Stimulated activated naive CD8-positive, alpha-beta T cell treated with anti-CD3 and anti-CD28 coated beads, Interleukin-15, Interleukin-2, amounts not matched to agents 100 U/mL and 50 U/mL, for 24 hours (primary cell): ENCODE data around the gene ZNF584.
A peak's percentile ranks its signal among the peaks of the same experiment; 100 is the strongest.
"Not testable (repeated sequence)": the region's sequence is repeated elsewhere in the genome, so short reads cannot be mapped to it uniquely, and the experiment has no call there.

Source experiments
- ATAC-seq: fragments of 150-1000 bp; cut with Tn5 transposase; one replicate; pipeline ENCODE4 v1.10.0; 2021
- DNase-seq: peaks from one replicate; pipeline ENCODE4 v3.0.0; 2021

The ZNF584 gene

GRCh38 chr19:58403920-58404478, 4.5 kb upstream of the ZNF584 start:
- not testable (repeated sequence) for DNase-seq, ATAC-seq

GRCh38 chr19:58406818-58407657, 1.4 kb upstream of the ZNF584 start:
- no peak for DNase-seq
- ATAC-seq: no peak

GRCh38 chr19:58407658-58408151, 744 bp upstream of the ZNF584 start:
- ATAC-seq (peak; percentile 15), DNase-seq (peak; percentile 26)

- peak; percentile 53 for DNase-seq
- peak; percentile 28 for ATAC-seq
Observed at GRCh38 chr19:58409010-58409790, 751 bp downstream of the ZNF584 start.

- ATAC-seq (no peak), DNase-seq (no peak)
Observed at GRCh38 chr19:58416604-58417003, 8.2 kb downstream of the ZNF584 start.

- ATAC-seq: no peak
- DNase-seq: no peak
Observed at GRCh38 chr19:58417071-58417470, 8.6 kb downstream of the ZNF584 start.

GRCh38 chr19:58428617-58429016, 20.2 kb downstream of the ZNF584 start:
- no peak for ATAC-seq
- no peak for DNase-seq

GRCh38 chr19:58429745-58430144, 21.3 kb downstream of the ZNF584 start:
- no peak for ATAC-seq
- no peak for DNase-seq

GRCh38 chr19:58434217-58434616, 25.8 kb downstream of the ZNF584 start:
- ATAC-seq (no peak), DNase-seq (no peak)

GRCh38 chr19:58439576-58440554, 31.4 kb downstream of the ZNF584 start, which contains the start of gene ZNF132:
ZNF132 (minus strand) TSS chr19:58440153; CDS start chr19:58439821, 332 bp downstream.
- DNase-seq: peak; percentile 91
- peak; percentile 99 for ATAC-seq

GRCh38 chr19:58440556-58440955, 32.1 kb downstream of the ZNF584 start:
- DNase-seq (no peak), ATAC-seq (no peak)

- not testable (repeated sequence) for ATAC-seq
Observed at GRCh38 chr19:58442986-58443385, 34.5 kb downstream of the ZNF584 start.

GRCh38 chr19:58448860-58449259, 40.4 kb downstream of the ZNF584 start:
- not testable (repeated sequence) for ATAC-seq, DNase-seq

More at GRCh38 chr19:58442986-58443385, 34.5 kb downstream of the ZNF584 start:
- DNase-seq: not testable (repeated sequence)

GRCh38 chr19:58449980-58450379, 41.5 kb downstream of the ZNF584 start:
- not testable (repeated sequence) for DNase-seq, ATAC-seq

GRCh38 chr19:58450856-58451357, 42.5 kb downstream of the ZNF584 start:
- ATAC-seq (peak; percentile 1), DNase-seq (no peak)

- peak; percentile 95 for DNase-seq
- peak; percentile 99 for ATAC-seq
Observed at GRCh38 chr19:58451358-58452101, 43.1 kb downstream of the ZNF584 start, which contains the start of gene ZNF324B. ZNF324B (plus strand) TSS chr19:58451622; CDS start chr19:58453702, 2,080 bp downstream.

GRCh38 chr19:58453743-58454142, 45.3 kb downstream of the ZNF584 start:
- DNase-seq: no peak
- ATAC-seq: no peak

GRCh38 chr19:58455306-58455705, 46.9 kb downstream of the ZNF584 start:
- DNase-seq (no peak), ATAC-seq (no peak)

- ATAC-seq: no peak
- DNase-seq: no peak
Observed at GRCh38 chr19:58456111-58456510, 47.7 kb downstream of the ZNF584 start.

GRCh38 chr19:58460039-58460438, 51.6 kb downstream of the ZNF584 start:
- ATAC-seq (peak; percentile 44), DNase-seq (no peak)
